ENCODE measurements around the gene STAT3.
A peak's percentile ranks its signal among the peaks of the same experiment; 100 is the strongest.
"Not testable (repeated sequence)": the region's sequence is repeated elsewhere in the genome, so short reads cannot be mapped to it uniquely, and the experiment has no call there.

The STAT3 gene

DNA sequence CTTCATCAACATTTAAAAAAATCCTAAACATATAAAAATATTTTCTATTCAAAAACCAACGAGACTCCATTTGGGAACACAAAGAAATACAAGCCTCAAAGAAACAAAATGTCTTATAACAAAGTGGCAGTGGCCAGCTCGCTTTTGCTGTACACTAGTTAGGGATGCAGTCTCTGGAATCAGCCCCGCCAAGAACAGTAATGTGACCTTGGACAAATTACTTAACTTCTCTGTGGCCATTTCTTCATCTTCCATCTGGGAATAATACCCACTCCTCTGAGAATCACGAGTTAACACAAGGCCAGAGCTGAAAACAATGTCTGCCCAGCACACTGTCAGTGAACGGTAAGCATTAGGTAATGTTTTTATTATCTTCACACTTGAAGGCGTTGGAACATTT, 117.6 kb downstream of the STAT3 start:
- DNase-seq (ENCODE audit: low read depth): no peak
- TF ChIP-seq, protein P1, sequence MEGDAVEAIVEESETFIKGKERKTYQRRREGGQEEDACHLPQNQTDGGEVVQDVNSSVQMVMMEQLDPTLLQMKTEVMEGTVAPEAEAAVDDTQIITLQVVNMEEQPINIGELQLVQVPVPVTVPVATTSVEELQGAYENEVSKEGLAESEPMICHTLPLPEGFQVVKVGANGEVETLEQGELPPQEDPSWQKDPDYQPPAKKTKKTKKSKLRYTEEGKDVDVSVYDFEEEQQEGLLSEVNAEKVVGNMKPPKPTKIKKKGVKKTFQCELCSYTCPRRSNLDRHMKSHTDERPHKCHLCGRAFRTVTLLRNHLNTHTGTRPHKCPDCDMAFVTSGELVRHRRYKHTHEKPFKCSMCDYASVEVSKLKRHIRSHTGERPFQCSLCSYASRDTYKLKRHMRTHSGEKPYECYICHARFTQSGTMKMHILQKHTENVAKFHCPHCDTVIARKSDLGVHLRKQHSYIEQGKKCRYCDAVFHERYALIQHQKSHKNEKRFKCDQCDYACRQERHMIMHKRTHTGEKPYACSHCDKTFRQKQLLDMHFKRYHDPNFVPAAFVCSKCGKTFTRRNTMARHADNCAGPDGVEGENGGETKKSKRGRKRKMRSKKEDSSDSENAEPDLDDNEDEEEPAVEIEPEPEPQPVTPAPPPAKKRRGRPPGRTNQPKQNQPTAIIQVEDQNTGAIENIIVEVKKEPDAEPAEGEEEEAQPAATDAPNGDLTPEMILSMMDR (IDR thresholded peaks at IDR 0.05; ENCODE audit: control insufficient read depth, insufficient read depth, low read depth, low read length, missing control alignments): no peak
- no peak overlapping the region for H3K4me3 ChIP-seq (ENCODE audit: control insufficient read depth, low read depth, low read length)

DNA sequence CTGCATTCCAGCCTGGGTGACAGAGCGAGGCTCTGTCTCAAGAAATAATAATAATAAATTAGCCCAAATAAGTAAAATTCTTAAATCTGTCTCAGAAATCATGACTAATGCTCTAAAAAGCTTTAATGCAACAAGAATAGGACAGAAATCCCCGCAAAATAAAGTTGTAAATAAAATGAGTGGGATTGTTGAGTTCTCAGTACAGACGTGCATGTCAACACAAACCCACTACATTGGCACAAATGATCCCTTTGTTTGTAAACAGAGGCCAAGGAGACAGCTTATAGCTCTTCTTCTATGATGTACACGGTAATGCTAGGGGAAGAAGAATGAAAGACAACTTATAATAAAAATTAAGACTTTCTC, 118.1 kb downstream of the STAT3 start:
- H3K4me3 ChIP-seq (ENCODE audit: control insufficient read depth, low read depth, low read length): no peak overlapping the region
- no peak for DNase-seq (ENCODE audit: low read depth)
- TF ChIP-seq, protein P1 (IDR thresholded peaks at IDR 0.05; ENCODE audit: control insufficient read depth, insufficient read depth, low read depth, low read length, missing control alignments): no peak

DNA sequence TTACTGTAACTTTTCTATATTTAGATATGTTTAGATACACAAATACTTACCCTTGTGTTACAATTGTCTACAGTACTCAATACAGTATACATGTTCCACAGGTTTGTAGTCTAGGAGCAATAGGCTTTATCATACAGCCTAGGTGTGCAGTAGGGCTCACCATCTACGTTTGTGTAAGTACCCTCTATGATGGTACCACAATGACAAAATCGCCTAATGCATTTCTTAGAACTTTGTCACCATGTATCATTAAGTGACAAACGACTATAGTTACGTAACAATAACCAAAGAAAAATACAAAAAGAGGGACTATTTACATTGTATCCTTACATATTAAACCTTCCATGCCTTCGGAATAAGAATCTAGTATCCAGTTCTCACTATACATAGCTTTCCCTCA, 120.0 kb downstream of the STAT3 start:
- TF ChIP-seq, protein P1 (IDR thresholded peaks at IDR 0.05; ENCODE audit: control insufficient read depth, insufficient read depth, low read depth, low read length, missing control alignments): no peak
- DNase-seq (ENCODE audit: low read depth): no peak
- H3K4me3 ChIP-seq (ENCODE audit: control insufficient read depth, low read depth, low read length): no peak overlapping the region

DNA sequence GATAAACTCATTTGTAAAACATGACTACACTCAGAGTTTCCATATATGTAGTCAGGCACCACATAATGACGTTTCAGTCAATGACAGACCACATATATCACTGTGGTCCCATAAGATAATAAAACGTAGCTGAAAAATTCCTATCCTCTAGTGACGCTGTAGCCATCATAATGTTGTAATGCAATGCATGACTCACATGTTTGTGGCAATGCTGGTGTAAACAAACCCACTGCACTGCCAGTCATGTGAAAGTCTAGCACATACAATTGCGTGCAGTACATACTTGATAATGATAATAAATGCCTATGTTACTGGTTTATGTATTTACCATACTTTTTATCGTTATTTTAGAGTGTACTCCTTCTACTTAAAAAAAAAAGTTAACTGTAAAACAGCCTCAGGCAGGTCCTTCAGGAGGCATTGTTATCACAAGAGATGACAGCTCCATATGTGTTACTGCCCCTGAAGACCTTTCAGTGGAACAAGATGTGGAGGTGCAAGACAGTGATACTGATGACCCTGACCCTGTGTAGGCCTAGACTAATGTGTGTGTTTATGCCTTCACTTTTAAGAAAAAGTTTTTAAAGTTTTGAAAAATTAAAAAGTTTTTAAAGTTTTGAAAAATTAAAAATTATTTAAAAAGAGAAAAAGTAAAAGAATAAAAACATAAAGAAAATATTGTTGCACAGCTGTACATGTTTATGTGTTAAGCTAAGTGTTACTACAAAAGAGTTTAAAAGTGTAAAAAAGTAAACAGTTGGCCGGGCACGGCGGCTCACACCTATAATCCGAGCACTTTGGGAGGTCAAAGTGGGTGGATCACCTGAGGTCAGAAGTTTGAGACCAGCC, 121.1 kb downstream of the STAT3 start:
- DNase-seq (ENCODE audit: low read depth): peak; percentile 78
- H3K4me3 ChIP-seq (ENCODE audit: control insufficient read depth, low read depth, low read length): no peak overlapping the region
- TF ChIP-seq, protein P1 (IDR thresholded peaks at IDR 0.05; ENCODE audit: control insufficient read depth, insufficient read depth, low read depth, low read length, missing control alignments): no peak

- no peak for DNase-seq (ENCODE audit: low read depth)
- TF ChIP-seq, protein P1 (IDR thresholded peaks at IDR 0.05; ENCODE audit: control insufficient read depth, insufficient read depth, low read depth, low read length, missing control alignments): no peak
- no peak overlapping the region for H3K4me3 ChIP-seq (ENCODE audit: control insufficient read depth, low read depth, low read length)
Observed at GRCh38 chr17:42266462-42266861, 121.8 kb downstream of the STAT3 start.

DNA sequence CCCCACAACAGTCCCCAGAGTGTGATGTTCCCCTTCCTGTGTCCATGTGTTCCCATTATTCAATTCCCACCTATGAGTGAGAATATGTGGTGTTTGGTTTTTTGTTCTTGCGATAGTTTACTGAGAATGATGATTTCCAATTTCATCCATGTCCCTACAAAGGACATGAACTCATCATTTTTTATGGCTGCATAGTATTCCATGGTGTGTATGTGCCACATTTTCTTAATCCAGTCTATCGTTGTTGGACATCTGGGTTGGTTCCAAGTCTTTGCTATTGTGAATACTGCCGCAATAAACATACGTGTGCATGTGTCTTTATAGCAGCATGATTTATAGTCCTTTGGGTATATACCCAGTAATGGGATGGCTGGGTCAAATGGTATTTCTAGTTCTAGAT, 123.9 kb downstream of the STAT3 start:
- not testable (repeated sequence) for H3K4me3 ChIP-seq (ENCODE audit: control insufficient read depth, low read depth, low read length); DNase-seq (ENCODE audit: low read depth)

Data from AG09309 (cell line).